ENCODE data around the gene ARL6IP6. TPM values are rescaled to one million over a fixed set of nuclear protein-coding genes. Genes with fewer than 3 reads are reported as not detected.

ARL6IP6 gene
- 17.9 and 18.2 TPM in 2 replicates for total RNA-seq

DNA sequence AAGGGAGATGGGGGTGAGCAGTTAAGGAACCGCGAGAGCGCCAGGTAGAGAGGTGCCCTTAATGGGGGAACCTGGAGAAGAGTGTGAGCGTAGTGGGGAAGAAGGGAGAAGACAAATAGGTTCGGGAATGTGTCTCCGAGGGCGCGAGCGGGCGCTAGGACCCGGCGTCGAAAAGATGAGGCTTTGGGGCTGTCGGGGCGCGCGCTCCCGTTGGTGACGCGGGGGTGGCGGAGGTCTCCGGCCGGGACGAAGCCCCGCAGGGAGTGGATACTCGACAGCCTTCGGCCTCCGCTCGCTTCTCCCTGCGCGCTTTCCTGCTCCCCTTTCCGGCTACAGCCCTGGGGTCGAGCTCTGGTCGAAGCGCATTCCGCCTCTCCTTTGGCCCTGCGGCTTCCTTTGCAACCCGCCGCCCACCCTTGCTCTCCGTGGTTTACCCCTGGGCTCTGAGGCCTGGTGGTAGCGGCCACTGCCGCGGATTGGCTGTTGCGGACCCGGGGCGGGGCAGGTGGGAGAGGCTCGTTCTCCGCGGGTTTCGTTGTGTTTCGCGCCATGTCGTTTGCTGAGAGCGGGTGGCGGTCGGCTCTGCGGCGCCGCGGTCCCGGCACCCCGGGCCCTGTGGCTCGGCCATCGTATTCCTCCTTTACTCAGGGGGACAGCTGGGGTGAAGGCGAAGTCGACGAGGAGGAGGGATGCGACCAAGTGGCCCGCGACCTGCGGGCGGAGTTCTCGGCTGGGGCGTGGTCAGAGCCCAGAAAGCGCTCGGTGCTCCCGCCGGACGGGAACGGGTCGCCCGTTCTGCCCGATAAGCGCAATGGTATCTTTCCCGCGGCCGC is at the start of gene ARL6IP6:
Gene ARL6IP6 (plus strand): TSS at position 545 of the 833 bp plus-strand sequence. CDS start 5 bp downstream, at position 550.
- DNase-seq (ENCODE audit: low read depth) (peak; percentile 80), FAIRE-seq (no peak)
- TF ChIP-seq, protein P1, sequence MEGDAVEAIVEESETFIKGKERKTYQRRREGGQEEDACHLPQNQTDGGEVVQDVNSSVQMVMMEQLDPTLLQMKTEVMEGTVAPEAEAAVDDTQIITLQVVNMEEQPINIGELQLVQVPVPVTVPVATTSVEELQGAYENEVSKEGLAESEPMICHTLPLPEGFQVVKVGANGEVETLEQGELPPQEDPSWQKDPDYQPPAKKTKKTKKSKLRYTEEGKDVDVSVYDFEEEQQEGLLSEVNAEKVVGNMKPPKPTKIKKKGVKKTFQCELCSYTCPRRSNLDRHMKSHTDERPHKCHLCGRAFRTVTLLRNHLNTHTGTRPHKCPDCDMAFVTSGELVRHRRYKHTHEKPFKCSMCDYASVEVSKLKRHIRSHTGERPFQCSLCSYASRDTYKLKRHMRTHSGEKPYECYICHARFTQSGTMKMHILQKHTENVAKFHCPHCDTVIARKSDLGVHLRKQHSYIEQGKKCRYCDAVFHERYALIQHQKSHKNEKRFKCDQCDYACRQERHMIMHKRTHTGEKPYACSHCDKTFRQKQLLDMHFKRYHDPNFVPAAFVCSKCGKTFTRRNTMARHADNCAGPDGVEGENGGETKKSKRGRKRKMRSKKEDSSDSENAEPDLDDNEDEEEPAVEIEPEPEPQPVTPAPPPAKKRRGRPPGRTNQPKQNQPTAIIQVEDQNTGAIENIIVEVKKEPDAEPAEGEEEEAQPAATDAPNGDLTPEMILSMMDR (IDR thresholded peaks at IDR 0.05; ENCODE audit: insufficient read depth, low read length, severe bottlenecking), result no peak
- H3K36me3 ChIP-seq (ENCODE audit: control insufficient read depth, insufficient read depth, low read length), result peaks cover 1% of the 10 kb centered on the region
- peak within 1 kb of the TSS; percentile 93 for H3K4me3 ChIP-seq (ENCODE audit: low read depth, low read length)
- H3K27me3 ChIP-seq (ENCODE audit: control insufficient read depth, insufficient read depth, low read length), result no peaks in the 10 kb centered on the region

DNA sequence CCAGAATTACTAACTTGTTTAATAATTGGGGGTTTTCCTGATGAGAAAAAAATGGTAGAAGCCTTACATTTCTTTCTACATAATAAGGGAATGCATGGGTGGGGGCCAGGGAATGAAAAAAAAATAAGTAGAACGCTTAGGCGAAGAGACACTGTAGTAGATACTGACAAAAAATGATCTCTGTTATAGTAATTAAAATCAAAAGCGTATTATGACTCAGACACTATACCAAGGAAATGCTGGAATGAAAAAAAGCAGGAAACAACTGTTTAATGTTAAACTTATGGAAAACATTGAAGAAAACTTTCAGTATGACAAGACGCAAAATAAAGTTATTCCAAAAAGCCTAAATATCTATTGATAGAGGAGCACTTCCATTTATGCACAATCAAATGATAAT is 44.1 kb upstream of the ARL6IP6 start:
- no peak for DNase-seq (ENCODE audit: low read depth)

DNA sequence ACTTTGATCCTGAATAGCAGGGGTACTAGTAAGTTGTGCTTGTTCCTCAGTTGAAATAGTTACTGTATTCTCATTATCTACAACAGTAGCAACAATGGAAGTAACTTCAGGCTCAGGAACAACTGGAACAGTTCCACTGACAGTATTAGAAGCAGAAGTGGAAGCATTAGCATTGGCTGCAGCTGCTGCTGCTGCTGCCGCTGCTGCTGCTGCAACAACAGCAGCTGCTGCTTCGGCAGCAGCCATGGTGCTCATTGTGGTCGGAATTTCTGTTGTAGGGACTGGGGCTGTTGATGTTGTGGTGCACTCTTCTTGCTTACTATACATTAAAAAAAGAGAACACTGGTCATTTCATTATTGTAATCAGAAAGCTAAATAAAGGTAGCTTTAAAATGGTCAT is 42.0 kb upstream of the ARL6IP6 start:
- TF ChIP-seq, protein P1 (IDR thresholded peaks at IDR 0.05; ENCODE audit: insufficient read depth, low read length, severe bottlenecking), result no peak
- no peak for FAIRE-seq
- H3K4me3 ChIP-seq (ENCODE audit: low read depth, low read length), result no peak overlapping the region
- no peaks in the 10 kb centered on the region for H3K27me3 ChIP-seq (ENCODE audit: control insufficient read depth, insufficient read depth, low read length)
- H3K36me3 ChIP-seq (ENCODE audit: control insufficient read depth, insufficient read depth, low read length), result peaks cover 4% of the 10 kb centered on the region
- no peak for DNase-seq (ENCODE audit: low read depth)

More for the DNA sequence above, 44.1 kb upstream of the ARL6IP6 start:
- Histone ChIP-seq H3K27me3 (ENCODE audit: control insufficient read depth, insufficient read depth, low read length) (no peaks in the 10 kb centered on the region), H3K4me3 (ENCODE audit: low read depth, low read length) (no peak overlapping the region), H3K36me3 (ENCODE audit: control insufficient read depth, insufficient read depth, low read length) (peaks cover 7% of the 10 kb centered on the region)
- TF ChIP-seq, protein P1 (IDR thresholded peaks at IDR 0.05; ENCODE audit: insufficient read depth, low read length, severe bottlenecking), result no peak
- FAIRE-seq, result no peak

DNA sequence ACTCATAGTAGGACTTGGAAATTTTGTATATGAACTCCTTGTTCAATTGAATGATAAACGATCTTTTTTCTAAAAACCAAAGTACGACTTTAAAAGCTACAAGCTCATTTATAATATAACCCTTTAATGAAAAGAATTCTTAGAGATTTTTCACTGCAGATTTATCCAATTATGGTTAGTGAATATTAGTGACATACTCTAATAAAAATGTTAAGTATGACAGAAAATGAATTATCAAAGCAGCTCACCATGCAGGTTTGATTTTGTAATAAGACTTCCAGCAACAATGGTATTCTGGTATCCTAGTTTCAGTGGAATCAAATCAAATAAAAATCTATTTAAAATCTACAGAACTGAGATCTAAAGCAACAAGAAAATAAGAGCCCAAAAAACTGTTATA is 39.6 kb upstream of the ARL6IP6 start:
- FAIRE-seq, result no peak
- no peaks in the 10 kb centered on the region for H3K27me3 ChIP-seq (ENCODE audit: control insufficient read depth, insufficient read depth, low read length)
- no peak overlapping the region for H3K4me3 ChIP-seq (ENCODE audit: low read depth, low read length)
- peaks cover 5% of the 10 kb centered on the region for H3K36me3 ChIP-seq (ENCODE audit: control insufficient read depth, insufficient read depth, low read length)
- DNase-seq (ENCODE audit: low read depth), result no peak
- TF ChIP-seq, protein P1 (IDR thresholded peaks at IDR 0.05; ENCODE audit: insufficient read depth, low read length, severe bottlenecking), result no peak

DNA sequence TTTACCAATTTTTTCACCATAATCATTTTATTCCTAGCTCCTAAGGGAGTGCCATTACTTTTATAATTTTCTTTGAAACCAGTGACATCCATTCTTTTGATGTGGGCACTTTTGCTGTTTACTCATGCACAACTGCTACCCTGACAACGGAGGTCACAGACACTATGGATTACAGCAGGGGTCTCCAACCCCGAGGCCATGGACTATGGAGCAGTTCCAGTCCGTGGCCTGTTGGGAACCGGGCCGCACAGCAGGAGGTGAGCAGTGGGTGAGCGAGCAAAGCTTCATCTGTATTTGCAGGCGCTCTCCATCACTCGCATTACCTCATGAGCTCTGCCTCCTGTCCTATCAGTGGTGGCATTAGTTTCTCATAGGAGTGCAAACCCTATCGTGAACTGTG is 35.8 kb upstream of the ARL6IP6 start:
- Histone ChIP-seq H3K4me3 (ENCODE audit: low read depth, low read length) (no peak overlapping the region), H3K36me3 (ENCODE audit: control insufficient read depth, insufficient read depth, low read length) (peaks cover 3% of the 10 kb centered on the region), H3K27me3 (ENCODE audit: control insufficient read depth, insufficient read depth, low read length) (no peaks in the 10 kb centered on the region)
- TF ChIP-seq, protein P1 (IDR thresholded peaks at IDR 0.05; ENCODE audit: insufficient read depth, low read length, severe bottlenecking), result no peak
- DNase-seq (ENCODE audit: low read depth), result no peak
- FAIRE-seq, result no peak
